Endothelial cell (in vitro differentiated cells): ENCODE measurements around the gene DISC1. TPM values are rescaled to one million over a fixed set of nuclear protein-coding genes. Genes with fewer than 3 reads are reported as not detected.

Experiments used
- DNase-seq: peaks from one replicate; pipeline ENCODE4 v3.0.0; 2021; ENCODE audit warnings: low spot score
- H3K27ac Mint-ChIP-seq: one replicate; pipeline ENCODE4 v1.8.0; 2021; ENCODE audit warnings: mixed read lengths, inconsistent platforms; ENCODE audit not compliant: unreplicated experiment
- H3K27me3 Mint-ChIP-seq: one replicate; pipeline ENCODE4 v1.8.0; 2021; ENCODE audit warnings: mild to moderate bottlenecking, moderate library complexity, mixed read lengths, inconsistent platforms; ENCODE audit not compliant: unreplicated experiment
- H3K36me3 Mint-ChIP-seq: one replicate; pipeline ENCODE4 v1.8.0; 2021; ENCODE audit warnings: mild to moderate bottlenecking, low read depth, mixed read lengths, inconsistent platforms; ENCODE audit not compliant: unreplicated experiment
- H3K4me1 Mint-ChIP-seq: one replicate; pipeline ENCODE4 v1.8.0; 2021; ENCODE audit warnings: mild to moderate bottlenecking, mixed read lengths, inconsistent platforms; ENCODE audit not compliant: unreplicated experiment
- H3K4me3 Mint-ChIP-seq: one replicate; pipeline ENCODE4 v1.8.0; 2021; ENCODE audit warnings: mild to moderate bottlenecking, mixed read lengths, inconsistent platforms; ENCODE audit not compliant: unreplicated experiment
- H3K9me3 Mint-ChIP-seq: one replicate; pipeline ENCODE4 v1.8.0; 2021; ENCODE audit warnings: mixed read lengths, inconsistent platforms; ENCODE audit not compliant: unreplicated experiment
- total RNA-seq: library from RNA; stranded (reverse); fragmentation: NEBNext Ultra II Directional; extraction: Animal tissue kit (Norgen Biotek cat#: 25700); gene quantifications from one replicate; pipeline ENCODE4 v1.2.1, GENCODE V29; 2021; ENCODE audit not compliant: unreplicated experiment
- TF ChIP-seq, protein P1 (sequence below): fragments of 200-600 bp; sonication (generic); IDR thresholded peaks from one replicate; pipeline ENCODE4 v1.5.0; 2021; ENCODE audit warnings: antibody characterized with exemption; ENCODE audit not compliant: unreplicated experiment

Gene DISC1
- total RNA-seq, 1 donor from 2014 or later, result 82.5 TPM

DNA sequence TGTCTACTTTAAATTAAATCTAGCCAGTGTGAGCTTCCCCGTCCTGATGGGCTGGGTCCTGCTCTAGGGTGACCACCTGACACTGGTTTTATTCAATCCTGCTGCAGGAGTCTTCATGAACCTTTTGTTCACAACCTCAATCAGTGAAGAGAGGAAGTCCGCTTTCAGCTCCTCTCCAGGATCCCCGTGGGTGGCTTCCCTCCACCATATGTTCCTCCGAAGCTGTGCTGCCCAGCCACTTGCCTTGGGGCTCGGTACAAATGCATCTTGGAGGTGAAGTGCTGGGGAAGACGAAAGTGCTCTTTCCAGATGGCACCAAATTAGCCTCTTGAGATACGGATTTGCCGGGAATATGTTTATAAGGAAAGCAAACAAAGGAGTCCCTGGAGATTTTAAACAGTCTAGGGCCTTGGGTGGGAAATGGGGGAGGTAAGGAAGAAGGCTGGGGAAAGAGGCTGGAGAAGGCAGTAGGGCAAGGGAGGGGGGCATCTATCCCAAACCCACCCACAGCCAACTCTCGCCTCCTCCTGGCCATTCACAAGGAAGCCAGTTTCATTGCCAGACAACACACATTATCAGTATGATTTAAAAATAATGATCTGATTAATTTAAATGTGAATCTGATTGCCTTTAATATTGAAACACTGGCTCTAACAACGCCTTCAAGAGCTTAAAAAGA is 430.8 kb downstream of the DISC1 start:
- Mint-ChIP-seq H3K27me3 (no peaks in the 10 kb centered on the region), H3K4me3 (no peak overlapping the region), H3K27ac (no peak overlapping the region), H3K9me3 (no peaks in the 10 kb centered on the region), H3K4me1 (no peaks in the 10 kb centered on the region), H3K36me3 (peaks cover 4% of the 10 kb centered on the region)
- TF ChIP-seq, protein P1, sequence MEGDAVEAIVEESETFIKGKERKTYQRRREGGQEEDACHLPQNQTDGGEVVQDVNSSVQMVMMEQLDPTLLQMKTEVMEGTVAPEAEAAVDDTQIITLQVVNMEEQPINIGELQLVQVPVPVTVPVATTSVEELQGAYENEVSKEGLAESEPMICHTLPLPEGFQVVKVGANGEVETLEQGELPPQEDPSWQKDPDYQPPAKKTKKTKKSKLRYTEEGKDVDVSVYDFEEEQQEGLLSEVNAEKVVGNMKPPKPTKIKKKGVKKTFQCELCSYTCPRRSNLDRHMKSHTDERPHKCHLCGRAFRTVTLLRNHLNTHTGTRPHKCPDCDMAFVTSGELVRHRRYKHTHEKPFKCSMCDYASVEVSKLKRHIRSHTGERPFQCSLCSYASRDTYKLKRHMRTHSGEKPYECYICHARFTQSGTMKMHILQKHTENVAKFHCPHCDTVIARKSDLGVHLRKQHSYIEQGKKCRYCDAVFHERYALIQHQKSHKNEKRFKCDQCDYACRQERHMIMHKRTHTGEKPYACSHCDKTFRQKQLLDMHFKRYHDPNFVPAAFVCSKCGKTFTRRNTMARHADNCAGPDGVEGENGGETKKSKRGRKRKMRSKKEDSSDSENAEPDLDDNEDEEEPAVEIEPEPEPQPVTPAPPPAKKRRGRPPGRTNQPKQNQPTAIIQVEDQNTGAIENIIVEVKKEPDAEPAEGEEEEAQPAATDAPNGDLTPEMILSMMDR, result no peak
- DNase-seq, result no peak

DNA sequence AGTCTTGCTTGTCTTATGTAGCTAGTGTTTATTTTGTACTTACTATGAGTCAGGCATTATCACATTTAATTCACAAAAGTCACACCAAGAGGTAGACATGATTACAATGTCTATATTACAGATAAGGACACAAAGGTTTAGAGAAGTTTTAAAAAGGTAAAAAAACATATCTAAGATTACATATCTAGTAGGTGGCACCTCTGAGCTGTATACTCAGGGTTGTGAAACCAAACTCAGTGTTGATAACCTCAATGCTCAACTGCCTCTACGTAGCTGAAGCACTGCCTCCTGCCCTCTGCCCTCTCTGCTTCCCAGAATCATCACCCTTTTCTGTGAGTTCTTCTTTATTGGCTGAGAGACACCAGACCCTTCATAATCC is 431.3 kb downstream of the DISC1 start:
- H3K9me3 Mint-ChIP-seq, result no peaks in the 10 kb centered on the region
- H3K27ac Mint-ChIP-seq, result no peak overlapping the region
- DNase-seq, result no peak
- H3K36me3 Mint-ChIP-seq, result peaks cover 4% of the 10 kb centered on the region
- H3K4me3 Mint-ChIP-seq, result no peak overlapping the region
- no peaks in the 10 kb centered on the region for H3K27me3 Mint-ChIP-seq
- TF ChIP-seq, protein P1, result no peak
- peaks cover 3% of the 10 kb centered on the region for H3K4me1 Mint-ChIP-seq

DNA sequence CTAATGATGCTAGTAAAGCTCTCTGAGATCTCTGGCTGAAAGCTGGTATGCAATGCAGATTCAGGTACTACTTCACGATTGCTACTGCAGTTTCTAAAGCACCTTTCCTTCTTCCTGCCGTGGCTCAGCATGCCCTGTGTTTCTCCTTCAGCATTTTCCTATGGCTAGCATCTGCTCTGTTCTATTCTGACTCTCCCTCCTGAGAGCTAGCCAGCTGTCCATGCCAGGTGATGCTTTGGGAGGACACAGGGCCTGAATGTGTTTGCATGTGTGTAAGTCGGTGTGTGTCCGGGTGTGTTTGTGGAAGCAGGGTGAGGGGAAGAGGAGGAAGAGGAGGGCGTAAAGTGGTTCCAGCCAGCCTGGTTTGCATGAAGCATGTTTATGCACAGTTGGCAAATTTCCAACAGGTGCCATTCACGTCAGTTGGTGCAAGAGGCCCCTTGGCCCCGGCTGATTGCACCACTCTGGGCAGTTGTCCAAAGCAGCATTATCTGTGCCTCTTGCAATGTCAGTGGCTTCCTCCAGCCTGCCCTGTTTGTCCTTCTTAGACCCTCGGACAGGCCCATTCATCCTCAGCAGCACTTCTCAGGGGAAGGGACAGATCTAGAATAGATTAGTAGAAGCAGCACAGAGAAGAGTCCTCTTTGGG is 433.3 kb downstream of the DISC1 start:
- Mint-ChIP-seq H3K36me3 (peaks cover 4% of the 10 kb centered on the region), H3K27ac (no peak overlapping the region), H3K27me3 (no peaks in the 10 kb centered on the region), H3K4me3 (no peak overlapping the region), H3K4me1 (peaks cover 3% of the 10 kb centered on the region), H3K9me3 (no peaks in the 10 kb centered on the region)
- TF ChIP-seq, protein P1, result no peak
- no peak for DNase-seq

DNA sequence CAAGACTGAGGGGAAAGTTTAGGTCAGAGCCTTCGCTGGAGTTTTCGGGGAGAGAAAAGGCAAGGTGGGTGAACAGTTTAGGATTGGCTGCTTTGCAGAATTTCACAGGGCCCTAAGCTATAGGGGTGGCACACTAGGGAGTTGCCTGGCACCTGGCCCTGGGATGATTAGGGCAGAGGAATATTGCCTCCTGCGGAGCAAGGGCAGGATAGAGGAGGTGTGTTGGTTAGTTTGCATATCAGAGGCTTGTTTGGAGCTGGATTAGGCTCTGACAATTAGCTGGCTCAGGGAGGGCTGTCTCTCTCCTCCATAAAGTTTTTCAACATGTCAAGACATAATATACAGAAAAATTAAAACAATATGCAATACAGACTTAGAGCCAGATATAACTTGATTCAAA is 436.4 kb downstream of the DISC1 start:
- no peaks in the 10 kb centered on the region for H3K9me3 Mint-ChIP-seq
- H3K4me1 Mint-ChIP-seq, result peaks cover 3% of the 10 kb centered on the region
- H3K27ac Mint-ChIP-seq, result no peak overlapping the region
- no peak overlapping the region for H3K4me3 Mint-ChIP-seq
- TF ChIP-seq, protein P1, result no peak
- peaks cover 4% of the 10 kb centered on the region for H3K36me3 Mint-ChIP-seq
- DNase-seq, result no peak
- H3K27me3 Mint-ChIP-seq, result no peaks in the 10 kb centered on the region

DNA sequence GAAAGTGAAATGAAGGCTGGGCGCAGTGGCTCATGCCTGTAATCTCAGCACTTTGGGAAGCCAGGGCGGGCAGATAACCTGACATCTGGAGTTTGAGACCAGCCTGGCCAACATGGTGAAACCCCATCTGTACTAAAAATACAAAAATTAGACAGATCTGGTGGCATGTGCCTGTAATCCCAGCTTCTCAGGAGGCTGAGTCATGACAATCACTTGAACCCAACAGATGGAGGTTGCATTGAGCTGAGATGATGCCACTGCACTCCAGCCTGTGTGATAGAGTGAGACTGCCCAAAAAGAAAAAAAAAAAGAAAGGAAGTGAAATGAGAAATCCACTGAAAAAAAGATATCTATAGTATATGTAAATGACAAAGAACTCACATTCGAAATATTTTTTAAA is 439.9 kb downstream of the DISC1 start:
- peaks cover 5% of the 10 kb centered on the region for H3K36me3 Mint-ChIP-seq
- DNase-seq, result no peak
- H3K27ac Mint-ChIP-seq, result no peak overlapping the region
- no peak overlapping the region for H3K4me3 Mint-ChIP-seq
- no peaks in the 10 kb centered on the region for H3K9me3 Mint-ChIP-seq
- H3K4me1 Mint-ChIP-seq, result peaks cover 3% of the 10 kb centered on the region
- TF ChIP-seq, protein P1, result no peak
- H3K27me3 Mint-ChIP-seq, result no peaks in the 10 kb centered on the region
